ENCODE results near the gene FIGN. TPM values are rescaled to one million over a fixed set of nuclear protein-coding genes. Genes with fewer than 3 reads are reported as not detected.

Gene FIGN
- total RNA-seq, 1 donor from 2014 or later, result 4.3 TPM

DNA sequence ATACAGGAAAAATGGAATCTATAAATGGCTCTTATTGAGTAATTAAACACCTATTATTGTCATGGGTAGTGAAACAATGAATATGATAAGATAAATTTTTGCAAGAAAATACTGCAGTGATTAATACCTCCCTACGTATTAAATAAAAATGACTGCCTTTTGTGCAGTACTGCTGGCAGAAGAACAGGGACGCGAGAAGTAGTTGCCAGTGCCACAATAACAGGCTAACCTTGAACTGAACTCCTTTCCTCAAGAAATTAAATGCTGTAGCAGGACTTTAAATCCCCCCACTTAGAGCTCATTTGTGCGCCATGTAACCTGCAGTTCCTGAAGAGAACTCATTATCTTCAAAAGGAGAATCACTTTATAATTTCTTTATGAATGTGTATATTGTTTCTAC lies 24.6 kb downstream of the FIGN start:
- no peaks in the 10 kb centered on the region for H3K27me3 ChIP-seq
- TF ChIP-seq, protein P1, sequence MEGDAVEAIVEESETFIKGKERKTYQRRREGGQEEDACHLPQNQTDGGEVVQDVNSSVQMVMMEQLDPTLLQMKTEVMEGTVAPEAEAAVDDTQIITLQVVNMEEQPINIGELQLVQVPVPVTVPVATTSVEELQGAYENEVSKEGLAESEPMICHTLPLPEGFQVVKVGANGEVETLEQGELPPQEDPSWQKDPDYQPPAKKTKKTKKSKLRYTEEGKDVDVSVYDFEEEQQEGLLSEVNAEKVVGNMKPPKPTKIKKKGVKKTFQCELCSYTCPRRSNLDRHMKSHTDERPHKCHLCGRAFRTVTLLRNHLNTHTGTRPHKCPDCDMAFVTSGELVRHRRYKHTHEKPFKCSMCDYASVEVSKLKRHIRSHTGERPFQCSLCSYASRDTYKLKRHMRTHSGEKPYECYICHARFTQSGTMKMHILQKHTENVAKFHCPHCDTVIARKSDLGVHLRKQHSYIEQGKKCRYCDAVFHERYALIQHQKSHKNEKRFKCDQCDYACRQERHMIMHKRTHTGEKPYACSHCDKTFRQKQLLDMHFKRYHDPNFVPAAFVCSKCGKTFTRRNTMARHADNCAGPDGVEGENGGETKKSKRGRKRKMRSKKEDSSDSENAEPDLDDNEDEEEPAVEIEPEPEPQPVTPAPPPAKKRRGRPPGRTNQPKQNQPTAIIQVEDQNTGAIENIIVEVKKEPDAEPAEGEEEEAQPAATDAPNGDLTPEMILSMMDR (IDR thresholded peaks at IDR 0.05), result no peak
- H3K4me1 ChIP-seq, result peaks cover 0 to 20% of the 10 kb centered on the region in 2 donors
- H3K27ac ChIP-seq, result no peak overlapping the region
- peak overlapping the region in 1 of 2 donors; percentile 28 for H3K4me3 ChIP-seq
- no peaks in the 10 kb centered on the region for H3K9me3 ChIP-seq
- H3K36me3 ChIP-seq, result no peaks in the 10 kb centered on the region
- intact Hi-C loops (cut with DNase I), result no loop called here
- DNase-seq (ENCODE audit: low spot score in 2 of 2), result no peak

DNA sequence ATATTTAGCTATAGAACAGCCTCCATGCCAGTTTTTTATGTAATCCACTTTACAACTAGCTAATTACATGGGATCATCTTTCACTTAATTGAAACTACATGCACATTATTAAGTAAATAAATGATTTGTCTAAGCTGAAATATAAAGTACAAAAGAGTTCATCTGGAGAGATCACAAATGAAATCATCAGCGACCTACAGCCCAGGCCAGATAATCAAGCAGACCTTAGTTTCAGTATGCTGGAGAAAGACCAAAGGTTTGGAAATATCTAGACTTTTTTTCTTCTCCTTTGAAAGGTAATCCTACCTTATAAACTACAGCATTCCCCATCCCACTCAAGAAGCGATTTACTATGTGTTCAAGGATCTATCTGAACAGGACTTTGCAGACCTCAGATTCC lies 26.5 kb downstream of the FIGN start:
- Histone ChIP-seq H3K4me3 (no peak overlapping the region), H3K4me1 (peaks cover 0 to 17% of the 10 kb centered on the region in 2 donors), H3K27me3 (no peaks in the 10 kb centered on the region), H3K9me3 (no peaks in the 10 kb centered on the region), H3K27ac (no peak overlapping the region), H3K36me3 (no peaks in the 10 kb centered on the region)
- TF ChIP-seq, protein P1 (IDR thresholded peaks at IDR 0.05), result no peak
- no peak for DNase-seq (ENCODE audit: low spot score in 2 of 2)
- intact Hi-C loops (cut with DNase I), result no loop called here

DNA sequence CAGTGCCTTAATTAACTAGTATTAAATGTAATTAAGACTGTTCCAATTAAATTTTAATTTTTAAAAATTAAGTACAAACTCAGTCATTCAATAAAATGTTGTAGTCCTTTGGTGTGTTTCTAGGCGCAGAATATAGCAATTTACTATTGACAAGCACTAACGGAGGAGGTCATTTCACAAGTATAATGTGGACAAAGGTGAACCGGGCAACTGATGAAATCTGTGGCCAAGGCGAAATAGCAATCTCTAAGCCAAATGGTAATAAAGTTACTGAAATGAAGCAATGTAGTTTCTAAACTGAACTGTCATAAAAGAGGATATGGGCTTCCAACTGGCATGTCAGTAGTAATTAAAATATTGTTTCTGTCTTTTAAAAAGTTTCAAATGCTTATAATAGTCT lies 27.5 kb downstream of the FIGN start:
- TF ChIP-seq, protein P1 (IDR thresholded peaks at IDR 0.05), result no peak
- intact Hi-C loops (cut with DNase I), result no loop called here
- Histone ChIP-seq H3K4me3 (no peak overlapping the region), H3K9me3 (no peaks in the 10 kb centered on the region), H3K27ac (no peak overlapping the region), H3K4me1 (peaks cover 0 to 13% of the 10 kb centered on the region in 2 donors), H3K36me3 (no peaks in the 10 kb centered on the region), H3K27me3 (no peaks in the 10 kb centered on the region)
- no peak for DNase-seq (ENCODE audit: low spot score in 2 of 2)

DNA sequence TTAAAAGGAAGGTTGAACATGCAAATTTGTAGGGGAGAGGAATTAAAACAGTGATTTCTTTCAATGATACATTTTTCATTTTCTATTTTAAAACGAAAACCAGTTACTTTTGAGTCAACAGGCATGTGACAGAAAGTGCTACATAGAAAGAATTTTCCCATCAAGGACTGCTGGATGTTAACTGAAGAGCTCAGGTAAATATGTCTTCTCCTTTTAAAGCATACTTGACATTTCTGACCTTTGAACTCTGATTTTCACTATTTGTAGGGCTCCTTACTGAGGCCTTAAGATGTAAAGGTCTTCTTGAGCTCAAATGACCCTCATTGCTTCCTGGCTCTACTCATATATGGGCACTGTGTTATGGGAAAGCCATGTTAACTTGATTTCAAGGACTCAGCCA lies 32.4 kb downstream of the FIGN start:
- no peak overlapping the region for H3K4me3 ChIP-seq

DNA sequence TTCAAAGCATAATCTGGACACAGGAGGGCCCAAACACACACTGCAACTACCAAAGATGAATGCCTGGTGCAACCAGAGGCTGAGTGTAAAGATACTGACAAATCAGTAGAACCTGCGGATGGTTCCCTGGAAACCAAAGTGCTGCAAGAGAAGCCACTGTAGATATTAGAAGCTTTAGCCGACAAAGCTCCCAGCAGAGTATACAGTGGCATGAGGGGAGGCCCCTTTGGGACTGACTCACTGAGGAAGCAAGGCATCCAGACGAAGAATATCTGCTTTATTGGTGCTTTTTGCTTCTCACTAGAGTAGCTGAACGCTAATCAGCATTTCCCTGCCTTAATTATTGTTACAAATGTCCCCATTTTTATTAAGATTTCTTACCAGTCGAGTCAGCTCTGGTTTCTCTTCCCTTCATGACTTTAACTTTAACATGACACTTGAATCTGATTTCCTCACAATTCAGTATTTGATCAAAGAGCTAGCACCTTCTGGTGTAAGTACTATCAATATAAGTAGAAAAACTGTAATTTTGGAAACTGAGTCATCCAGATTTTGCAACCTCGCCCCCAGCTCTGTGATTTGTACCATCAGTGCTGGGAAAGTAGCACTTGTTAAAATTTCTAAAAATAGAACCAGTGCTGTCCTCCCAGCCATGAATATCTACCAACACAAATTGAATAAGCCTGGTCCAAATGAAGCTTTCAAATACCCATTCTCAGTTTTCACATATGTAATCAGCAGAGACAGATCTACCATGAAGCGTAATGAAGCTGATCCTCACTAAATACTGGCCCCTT lies 34.2 kb downstream of the FIGN start:
- intact Hi-C loops (cut with DNase I), result no loop called here

More for the DNA sequence above, 32.4 kb downstream of the FIGN start:
- H3K36me3 ChIP-seq, result no peaks in the 10 kb centered on the region
- H3K27ac ChIP-seq, result no peak overlapping the region
- peaks cover 0 to 9% of the 10 kb centered on the region in 2 donors for H3K4me1 ChIP-seq
- TF ChIP-seq, protein P1 (IDR thresholded peaks at IDR 0.05), result no peak
- intact Hi-C loops (cut with DNase I), result no loop called here
- no peak for DNase-seq (ENCODE audit: low spot score in 2 of 2)
- H3K9me3 ChIP-seq, result no peaks in the 10 kb centered on the region
- H3K27me3 ChIP-seq, result no peaks in the 10 kb centered on the region

More for the DNA sequence above, 34.2 kb downstream of the FIGN start:
- Histone ChIP-seq H3K27me3 (no peaks in the 10 kb centered on the region), H3K9me3 (no peaks in the 10 kb centered on the region), H3K4me1 (peaks cover 0 to 13% of the 10 kb centered on the region in 2 donors), H3K36me3 (no peaks in the 10 kb centered on the region), H3K27ac (no peak overlapping the region), H3K4me3 (no peak overlapping the region)
- no peak for DNase-seq (ENCODE audit: low spot score in 2 of 2)
- TF ChIP-seq, protein P1 (IDR thresholded peaks at IDR 0.05), result no peak
